IMR-90 (cell line): Measurements from ENCODE around the gene AMN. TPM values are rescaled to one million over a fixed set of nuclear protein-coding genes. Genes with fewer than 3 reads are reported as not detected.

Experiments used
- ATAC-seq: fragments of 200-7000 bp; cut with Tn5 transposase; 2 replicates; pipeline ENCODE4 v1.9.1; 2020; ENCODE audit warnings: low read depth, mild to moderate bottlenecking, moderate library complexity
- BruUV-seq: library from RNA; stranded (reverse); fragments of 400-500 nt; replicated peaks from 2 replicates; lab custom pipeline; 2021; lab: Mats Ljungman, UMichigan
- CTCF ChIA-PET: fragments of 300-600 bp; formaldehyde crosslinking; extraction: SDS; loops from one replicate; lab custom pipeline; 2021; ENCODE audit warnings: antibody characterized with exemption; lab: Yijun Ruan, JAX
- POLR2A ChIA-PET: fragments of 300-600 bp; sonication (Branson Sonifier 250); formaldehyde crosslinking; loops from one replicate; lab custom pipeline; 2022; ENCODE audit warnings: antibody characterized with exemption; ENCODE audit not compliant: unreplicated experiment; lab: Charles Lee
- DNase-seq: peaks from one replicate; pipeline ENCODE4 v3.0.0; 2013
- H2AFZ ChIP-seq: replicated peaks from 2 replicates; pipeline ENCODE3; 2013; ENCODE audit warnings: low read length, mild to moderate bottlenecking; ENCODE audit not compliant: poor library complexity
- H2AK5ac ChIP-seq: 2 replicates; pipeline ENCODE4 v1.6.1; 2013; ENCODE audit warnings: low read depth, low read length, inconsistent platforms
- H2AK9ac ChIP-seq: replicated peaks from 2 replicates; pipeline ENCODE3; 2013; ENCODE audit warnings: mild to moderate bottlenecking, low read depth, low read length, moderate library complexity; ENCODE audit not compliant: poor library complexity
- H2BK120ac ChIP-seq: 2 replicates; pipeline ENCODE4 v1.6.1; 2013; ENCODE audit warnings: low read depth, low read length, inconsistent platforms
- H2BK15ac ChIP-seq: 3 replicates; pipeline ENCODE4 v1.6.1; 2013; ENCODE audit warnings: low read depth, low read length, inconsistent platforms
- H2BK20ac ChIP-seq: 2 replicates; pipeline ENCODE4 v1.6.1; 2013; ENCODE audit warnings: low read depth, mild to moderate bottlenecking, inconsistent platforms, low read length, moderate library complexity
- H2BK5ac ChIP-seq: 2 replicates; pipeline ENCODE4 v1.6.1; 2013; ENCODE audit warnings: mild to moderate bottlenecking, low read depth, low read length, inconsistent platforms; ENCODE audit not compliant: poor library complexity, severe bottlenecking
- H3K14ac ChIP-seq: replicated peaks from 2 replicates; pipeline ENCODE4 v1.6.1; 2013; ENCODE audit warnings: low read depth, low read length, inconsistent platforms
- H3K18ac ChIP-seq: 2 replicates; pipeline ENCODE4 v1.6.1; 2013; ENCODE audit warnings: low read depth, low read length, control low read depth
- H3K23ac ChIP-seq: 2 replicates; pipeline ENCODE4 v1.6.1; 2013; ENCODE audit warnings: low read depth, low read length, inconsistent platforms
- H3K27ac ChIP-seq: 2 replicates; pipeline ENCODE4 v1.5.1; 2013; ENCODE audit warnings: mild to moderate bottlenecking, control low read depth, low read length; ENCODE audit not compliant: insufficient read depth
- H3K27me3 ChIP-seq: 2 replicates; pipeline ENCODE4 v1.6.1; 2013; ENCODE audit warnings: low read length; ENCODE audit not compliant: control insufficient read depth, insufficient read depth
- H3K36me3 ChIP-seq: 2 replicates; pipeline ENCODE4 v1.6.1; 2013; ENCODE audit warnings: low read length, mixed read lengths; ENCODE audit not compliant: control insufficient read depth, insufficient read depth
- H3K4ac ChIP-seq: 2 replicates; pipeline ENCODE4 v1.6.1; 2013; ENCODE audit warnings: low read depth, low read length, inconsistent platforms
- H3K4me1 ChIP-seq: 2 replicates; pipeline ENCODE4 v1.6.1; 2013; ENCODE audit warnings: low read length, mixed read lengths; ENCODE audit not compliant: control insufficient read depth, insufficient read depth
- H3K4me2 ChIP-seq: 2 replicates; pipeline ENCODE4 v1.6.1; 2013; ENCODE audit warnings: low read depth, mild to moderate bottlenecking, control low read depth, low read length, moderate library complexity
- H3K4me3 ChIP-seq: 2 replicates; pipeline ENCODE4 v1.5.1; 2013; ENCODE audit warnings: low read depth, mild to moderate bottlenecking, control low read depth, low read length, moderate library complexity; ENCODE audit not compliant: insufficient read depth
- H3K56ac ChIP-seq: 2 replicates; pipeline ENCODE4 v1.6.1; 2013; ENCODE audit warnings: low read length, inconsistent platforms; ENCODE audit not compliant: insufficient read depth; ENCODE audit errors: extremely low read depth
- H3K79me1 ChIP-seq, 2 experiments: 2 replicates each; pipeline ENCODE4 v1.6.1; 2013; ENCODE audit warnings: low read length in 2 of 2, inconsistent platforms in 1 of 2, low read depth in 1 of 2
- H3K9ac ChIP-seq: 2 replicates; pipeline ENCODE4 v1.6.1; 2013; ENCODE audit warnings: low read depth, low read length, control low read depth
- H3K9me1 ChIP-seq: 2 replicates; pipeline ENCODE4 v1.6.1; 2013; ENCODE audit warnings: low read length, inconsistent platforms; ENCODE audit not compliant: insufficient read depth
- H3K9me3 ChIP-seq: 2 replicates; pipeline ENCODE4 v1.6.1; 2013; ENCODE audit warnings: low read length; ENCODE audit not compliant: control insufficient read depth, insufficient read depth
- H4K20me1 ChIP-seq: 2 replicates; pipeline ENCODE4 v1.6.1; 2013; ENCODE audit warnings: low read length, inconsistent platforms; ENCODE audit not compliant: insufficient read depth
- H4K5ac ChIP-seq: 2 replicates; pipeline ENCODE4 v1.6.1; 2013; ENCODE audit warnings: mild to moderate bottlenecking, low read depth, low read length, control low read depth
- H4K8ac ChIP-seq, 2 experiments: 2 replicates each; pipeline ENCODE4 v1.6.1; 2013; ENCODE audit warnings: low read depth in 2 of 2, low read length in 2 of 2, control low read depth in 1 of 2, inconsistent platforms in 1 of 2
- H4K91ac ChIP-seq: 2 replicates; pipeline ENCODE4 v1.6.1; 2013; ENCODE audit warnings: low read depth, low read length, inconsistent platforms; ENCODE audit not compliant: insufficient read depth
- BHLHE40 ChIP-seq: fragments of 150-350 bp; IDR thresholded peaks from 2 replicates; pipeline ENCODE4 v1.6.1; 2016; ENCODE audit warnings: mild to moderate bottlenecking, low read depth, low read length
- CEBPB ChIP-seq: IDR thresholded peaks from 2 replicates; pipeline ENCODE4 v1.6.1; 2012; ENCODE audit warnings: low read depth, low read length, improper control_type of control experiment
- CHD1 ChIP-seq: IDR thresholded peaks from 2 replicates; pipeline ENCODE4 v1.6.1; 2012; ENCODE audit warnings: low read depth, low read length, improper control_type of control experiment
- ELK1 ChIP-seq: fragments of 150-350 bp; IDR thresholded peaks from 2 replicates; pipeline ENCODE4 v1.6.1; 2016; ENCODE audit warnings: low read depth, mild to moderate bottlenecking, low read length, moderate library complexity, borderline replicate concordance
- FOS ChIP-seq: fragments of 150-350 bp; IDR thresholded peaks from 2 replicates; pipeline ENCODE4 v1.6.1; 2016; ENCODE audit warnings: low read depth, low read length
- MAFK ChIP-seq: IDR thresholded peaks from 2 replicates; pipeline ENCODE4 v1.6.1; 2012; ENCODE audit warnings: low read depth, low read length, improper control_type of control experiment
- MXI1 ChIP-seq: IDR thresholded peaks from 2 replicates; pipeline ENCODE4 v1.6.1; 2012; ENCODE audit warnings: low read depth, mild to moderate bottlenecking, low read length, moderate library complexity, borderline replicate concordance
- NFE2L2 ChIP-seq: fragments of 150-350 bp; IDR thresholded peaks from 2 replicates; pipeline ENCODE4 v1.6.1; 2016; ENCODE audit warnings: low read depth, mild to moderate bottlenecking, low read length
- POLR2A ChIP-seq: IDR thresholded peaks from 2 replicates; pipeline ENCODE4 v1.6.1; 2012; ENCODE audit warnings: mild to moderate bottlenecking, low read depth, low read length
- RAD21 ChIP-seq: IDR thresholded peaks from 2 replicates; pipeline ENCODE4 v1.6.1; 2012; ENCODE audit warnings: low read length, improper control_type of control experiment
- RCOR1 ChIP-seq: IDR thresholded peaks from 2 replicates; pipeline ENCODE4 v1.6.1; 2012; ENCODE audit warnings: mild to moderate bottlenecking, low read length, improper control_type of control experiment; ENCODE audit not compliant: insufficient replicate concordance
- RFX5 ChIP-seq: IDR thresholded peaks from 2 replicates; pipeline ENCODE4 v1.8.0; 2012; ENCODE audit warnings: low read depth, mild to moderate bottlenecking, low read length, moderate library complexity
- SMC3 ChIP-seq: fragments of 150-350 bp; IDR thresholded peaks from 2 replicates; pipeline ENCODE4 v1.6.1; 2016; ENCODE audit warnings: low read depth, mild to moderate bottlenecking, antibody characterized with exemption, low read length, moderate library complexity
- USF2 ChIP-seq: fragments of 150-350 bp; IDR thresholded peaks from 2 replicates; pipeline ENCODE4 v1.6.1; 2017; ENCODE audit warnings: mild to moderate bottlenecking, antibody characterized with exemption, low read length, low read depth
- WGBS, 2 experiments: methylation state at CpG; one replicate each; pipeline versions ENCODE4 v1.1.5 to v1.1.7; 2013; ENCODE audit warnings: missing lambda C conversion rate in 2 of 2; ENCODE audit not compliant: insufficient read length in 1 of 2; ENCODE audit errors: extremely low coverage in 2 of 2; 5-methylcytosine and 5-hydroxymethylcytosine counted together
- dilution Hi-C: fragments of 300-500 bp; cut with HindIII; formaldehyde crosslinking; loops from one replicate; pipeline ENCODE4 v1.14.3; 2018; ENCODE audit warnings: low sequenced_read_pairs; ENCODE audit not compliant: unreplicated experiment
- in situ Hi-C: fragments of 300-500 bp; cut with MboI; formaldehyde crosslinking; loops from 3 replicates; pipeline ENCODE4 v1.14.3; 2019; ENCODE audit warnings: low sequenced_read_pairs, inconsistent platforms, mixed read lengths
- intact Hi-C: fragments of 100-400 bp; cut with micrococcal nuclease; formaldehyde crosslinking; loops from 2 replicates; pipeline ENCODE4 v1.10.0; 2022
- polyA plus RNA-seq, 3 experiments: library from polyadenylated mRNA; depleted of rRNA; stranded (reverse); fragments of >200 nt; gene quantifications; 2 replicates each; pipeline ENCODE4 v1.2.3, GENCODE V29; 2012; ENCODE audit warnings: low replicate concordance in 1 of 3
- total RNA-seq: library from RNA; depleted of rRNA; stranded (reverse); fragments of >200 nt; gene quantifications from 2 replicates; pipeline ENCODE4 v1.2.3, GENCODE V29; 2012
- TF ChIP-seq, protein P1 (sequence below): conservative IDR thresholded peaks from 2 replicates; pipeline ENCODE4 v1.5.1; 2012; ENCODE audit warnings: mild to moderate bottlenecking, low read depth, low read length, improper control_type of control experiment

The AMN gene
- total and polyA plus RNA-seq, 2 of the 4 experiments (the other 2 are of a cell fraction) = under 0.01 to 0.24 TPM

DNA sequence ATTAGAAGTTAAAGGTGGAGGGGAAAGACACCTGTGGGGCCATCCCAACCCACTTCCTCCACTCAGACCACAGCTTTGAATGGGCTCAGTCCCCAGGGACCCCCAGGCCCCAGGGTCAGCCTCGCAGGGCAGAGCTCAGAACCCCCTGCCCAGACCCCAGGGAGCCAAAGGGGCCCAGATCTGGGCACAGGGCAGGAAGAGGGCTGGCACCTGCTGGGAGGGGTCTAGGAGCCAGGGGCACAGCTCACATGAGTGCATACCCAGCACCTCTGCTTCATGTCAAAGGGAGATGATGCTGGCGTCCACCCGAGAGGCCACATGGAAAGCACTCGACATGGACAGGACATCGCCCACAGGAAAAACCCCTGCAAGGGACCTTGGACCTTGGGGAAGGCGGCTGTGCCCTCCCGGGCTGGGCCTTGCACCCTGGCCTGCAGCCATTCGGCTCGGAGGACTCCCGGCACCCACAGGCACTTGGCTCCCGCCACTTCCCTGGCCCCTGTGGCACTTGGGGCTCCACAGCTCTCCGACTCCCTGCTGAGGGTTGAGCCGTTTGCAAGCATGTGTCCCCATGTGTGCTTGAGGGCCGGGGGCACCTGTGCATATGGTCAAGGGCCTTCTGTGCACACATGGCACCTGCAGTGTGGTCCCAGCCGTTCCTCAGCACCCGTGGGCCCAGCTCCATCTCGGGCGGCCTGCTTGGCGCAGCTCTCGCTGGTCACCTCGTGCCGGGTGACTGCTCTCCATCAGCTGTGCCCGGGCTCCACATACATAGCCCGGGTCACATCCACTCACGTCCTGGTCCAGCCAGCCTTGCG lies 7.8 kb upstream of the AMN start:
- no peaks in the 10 kb centered on the region for H3K27me3 ChIP-seq
- in situ Hi-C loops = loop anchor here (10.0 kb wide), 2 partner anchors 140 to 220 kb away; partner anchors contain the start of gene TRAF3
- ChIA-PET POLR2A (no interaction called here), CTCF (no interaction called here)
- no peak overlapping the region for H3K56ac ChIP-seq
- H2BK120ac ChIP-seq = no peak overlapping the region
- H2AFZ ChIP-seq = no peak overlapping the region
- no peak overlapping the region for H2AK5ac ChIP-seq
- H3K9ac ChIP-seq = no peak overlapping the region
- H3K4me3 ChIP-seq = no peak overlapping the region
- no peaks in the 10 kb centered on the region for H3K79me1 ChIP-seq
- no peaks in the 10 kb centered on the region for H3K4me1 ChIP-seq
- no peak overlapping the region for H3K27ac ChIP-seq
- no peak overlapping the region for H3K14ac ChIP-seq
- H2BK20ac ChIP-seq = no peak overlapping the region
- DNase-seq (no peak), ATAC-seq (no peak)
- H2BK5ac ChIP-seq = no peak overlapping the region
- no peaks in the 10 kb centered on the region; the same call in 1 of the 2 replicates for H4K20me1 ChIP-seq
- no peak overlapping the region for H3K4me2 ChIP-seq
- H3K23ac ChIP-seq = no peak overlapping the region
- no peak overlapping the region for H4K5ac ChIP-seq
- H3K4ac ChIP-seq = no peak overlapping the region
- 0 out of 2 replicates have a peak, but pooled peaks cover under 1% of the 10 kb centered on the region for H3K9me1 ChIP-seq
- H3K9me3 ChIP-seq = no peaks in the 10 kb centered on the region
- no peak overlapping the region for H3K18ac ChIP-seq
- intact Hi-C loops = loop anchor here (5.0 to 10.0 kb wide), 2 partner anchors 320 to 392 kb away; partner anchors contain the start of gene RCOR1
- no TSS peak for BruUV-seq
- no peak overlapping the region for H2BK15ac ChIP-seq
- WGBS, 2 experiments = 94% methylated on average over 19 of the region's 26 CpGs; no CpG with 5 or more reads in 1 of the 2 experiments
- dilution Hi-C loops = no loop called here
- H2AK9ac ChIP-seq = no peak overlapping the region
- no peak overlapping the region for H4K8ac ChIP-seq
- no peaks in the 10 kb centered on the region for H3K36me3 ChIP-seq
- H4K91ac ChIP-seq = no peak overlapping the region
- TF ChIP-seq, protein P1, sequence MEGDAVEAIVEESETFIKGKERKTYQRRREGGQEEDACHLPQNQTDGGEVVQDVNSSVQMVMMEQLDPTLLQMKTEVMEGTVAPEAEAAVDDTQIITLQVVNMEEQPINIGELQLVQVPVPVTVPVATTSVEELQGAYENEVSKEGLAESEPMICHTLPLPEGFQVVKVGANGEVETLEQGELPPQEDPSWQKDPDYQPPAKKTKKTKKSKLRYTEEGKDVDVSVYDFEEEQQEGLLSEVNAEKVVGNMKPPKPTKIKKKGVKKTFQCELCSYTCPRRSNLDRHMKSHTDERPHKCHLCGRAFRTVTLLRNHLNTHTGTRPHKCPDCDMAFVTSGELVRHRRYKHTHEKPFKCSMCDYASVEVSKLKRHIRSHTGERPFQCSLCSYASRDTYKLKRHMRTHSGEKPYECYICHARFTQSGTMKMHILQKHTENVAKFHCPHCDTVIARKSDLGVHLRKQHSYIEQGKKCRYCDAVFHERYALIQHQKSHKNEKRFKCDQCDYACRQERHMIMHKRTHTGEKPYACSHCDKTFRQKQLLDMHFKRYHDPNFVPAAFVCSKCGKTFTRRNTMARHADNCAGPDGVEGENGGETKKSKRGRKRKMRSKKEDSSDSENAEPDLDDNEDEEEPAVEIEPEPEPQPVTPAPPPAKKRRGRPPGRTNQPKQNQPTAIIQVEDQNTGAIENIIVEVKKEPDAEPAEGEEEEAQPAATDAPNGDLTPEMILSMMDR = no peak
- TF ChIP-seq USF2 (no peak), ELK1 (no peak), RAD21 (no peak), CEBPB (no peak), NFE2L2 (no peak), MXI1 (no peak), SMC3 (no peak), FOS (no peak), RFX5 (no peak), CHD1 (no peak), MAFK (no peak), RCOR1 (no peak), POLR2A (no peak), BHLHE40 (no peak)
